IMR-90 (cell line): Measurements from ENCODE around the gene MYO10. TPM values are rescaled to one million over a fixed set of nuclear protein-coding genes. Genes with fewer than 3 reads are reported as not detected.

ENCODE experiments used
- ATAC-seq: fragments of 200-7000 bp; cut with Tn5 transposase; 2 replicates; pipeline ENCODE4 v1.9.1; 2020; ENCODE audit warnings: low read depth, mild to moderate bottlenecking, moderate library complexity
- BruUV-seq: library from RNA; stranded (reverse); fragments of 400-500 nt; replicated peaks from 2 replicates; lab custom pipeline; 2021; lab: Mats Ljungman, UMichigan
- CTCF ChIA-PET: fragments of 300-600 bp; formaldehyde crosslinking; extraction: SDS; loops from one replicate; lab custom pipeline; 2021; ENCODE audit warnings: antibody characterized with exemption; lab: Yijun Ruan, JAX
- POLR2A ChIA-PET: fragments of 300-600 bp; sonication (Branson Sonifier 250); formaldehyde crosslinking; loops from one replicate; lab custom pipeline; 2022; ENCODE audit warnings: antibody characterized with exemption; ENCODE audit not compliant: unreplicated experiment; lab: Charles Lee
- DNase-seq: peaks from one replicate; pipeline ENCODE4 v3.0.0; 2013
- H2AFZ ChIP-seq: replicated peaks from 2 replicates; pipeline ENCODE3; 2013; ENCODE audit warnings: low read length, mild to moderate bottlenecking; ENCODE audit not compliant: poor library complexity
- H2AK5ac ChIP-seq: 2 replicates; pipeline ENCODE4 v1.6.1; 2013; ENCODE audit warnings: low read depth, low read length, inconsistent platforms
- H2AK9ac ChIP-seq: replicated peaks from 2 replicates; pipeline ENCODE3; 2013; ENCODE audit warnings: mild to moderate bottlenecking, low read depth, low read length, moderate library complexity; ENCODE audit not compliant: poor library complexity
- H2BK120ac ChIP-seq: 2 replicates; pipeline ENCODE4 v1.6.1; 2013; ENCODE audit warnings: low read depth, low read length, inconsistent platforms
- H2BK15ac ChIP-seq: 3 replicates; pipeline ENCODE4 v1.6.1; 2013; ENCODE audit warnings: low read depth, low read length, inconsistent platforms
- H2BK20ac ChIP-seq: 2 replicates; pipeline ENCODE4 v1.6.1; 2013; ENCODE audit warnings: low read depth, mild to moderate bottlenecking, inconsistent platforms, low read length, moderate library complexity
- H2BK5ac ChIP-seq: 2 replicates; pipeline ENCODE4 v1.6.1; 2013; ENCODE audit warnings: mild to moderate bottlenecking, low read depth, low read length, inconsistent platforms; ENCODE audit not compliant: poor library complexity, severe bottlenecking
- H3K14ac ChIP-seq: replicated peaks from 2 replicates; pipeline ENCODE4 v1.6.1; 2013; ENCODE audit warnings: low read depth, low read length, inconsistent platforms
- H3K18ac ChIP-seq: 2 replicates; pipeline ENCODE4 v1.6.1; 2013; ENCODE audit warnings: low read depth, low read length, control low read depth
- H3K23ac ChIP-seq: 2 replicates; pipeline ENCODE4 v1.6.1; 2013; ENCODE audit warnings: low read depth, low read length, inconsistent platforms
- H3K27ac ChIP-seq: 2 replicates; pipeline ENCODE4 v1.5.1; 2013; ENCODE audit warnings: mild to moderate bottlenecking, control low read depth, low read length; ENCODE audit not compliant: insufficient read depth
- H3K27me3 ChIP-seq: 2 replicates; pipeline ENCODE4 v1.6.1; 2013; ENCODE audit warnings: low read length; ENCODE audit not compliant: control insufficient read depth, insufficient read depth
- H3K36me3 ChIP-seq: 2 replicates; pipeline ENCODE4 v1.6.1; 2013; ENCODE audit warnings: low read length, mixed read lengths; ENCODE audit not compliant: control insufficient read depth, insufficient read depth
- H3K4ac ChIP-seq: 2 replicates; pipeline ENCODE4 v1.6.1; 2013; ENCODE audit warnings: low read depth, low read length, inconsistent platforms
- H3K4me1 ChIP-seq: 2 replicates; pipeline ENCODE4 v1.6.1; 2013; ENCODE audit warnings: low read length, mixed read lengths; ENCODE audit not compliant: control insufficient read depth, insufficient read depth
- H3K4me2 ChIP-seq: 2 replicates; pipeline ENCODE4 v1.6.1; 2013; ENCODE audit warnings: low read depth, mild to moderate bottlenecking, control low read depth, low read length, moderate library complexity
- H3K4me3 ChIP-seq: 2 replicates; pipeline ENCODE4 v1.5.1; 2013; ENCODE audit warnings: low read depth, mild to moderate bottlenecking, control low read depth, low read length, moderate library complexity; ENCODE audit not compliant: insufficient read depth
- H3K56ac ChIP-seq: 2 replicates; pipeline ENCODE4 v1.6.1; 2013; ENCODE audit warnings: low read length, inconsistent platforms; ENCODE audit not compliant: insufficient read depth; ENCODE audit errors: extremely low read depth
- H3K79me1 ChIP-seq, 2 experiments: 2 replicates each; pipeline ENCODE4 v1.6.1; 2013; ENCODE audit warnings: low read length in 2 of 2, inconsistent platforms in 1 of 2, low read depth in 1 of 2
- H3K9ac ChIP-seq: 2 replicates; pipeline ENCODE4 v1.6.1; 2013; ENCODE audit warnings: low read depth, low read length, control low read depth
- H3K9me1 ChIP-seq: 2 replicates; pipeline ENCODE4 v1.6.1; 2013; ENCODE audit warnings: low read length, inconsistent platforms; ENCODE audit not compliant: insufficient read depth
- H3K9me3 ChIP-seq: 2 replicates; pipeline ENCODE4 v1.6.1; 2013; ENCODE audit warnings: low read length; ENCODE audit not compliant: control insufficient read depth, insufficient read depth
- H4K20me1 ChIP-seq: 2 replicates; pipeline ENCODE4 v1.6.1; 2013; ENCODE audit warnings: low read length, inconsistent platforms; ENCODE audit not compliant: insufficient read depth
- H4K5ac ChIP-seq: 2 replicates; pipeline ENCODE4 v1.6.1; 2013; ENCODE audit warnings: mild to moderate bottlenecking, low read depth, low read length, control low read depth
- H4K8ac ChIP-seq, 2 experiments: 2 replicates each; pipeline ENCODE4 v1.6.1; 2013; ENCODE audit warnings: low read depth in 2 of 2, low read length in 2 of 2, control low read depth in 1 of 2, inconsistent platforms in 1 of 2
- H4K91ac ChIP-seq: 2 replicates; pipeline ENCODE4 v1.6.1; 2013; ENCODE audit warnings: low read depth, low read length, inconsistent platforms; ENCODE audit not compliant: insufficient read depth
- ELK1 ChIP-seq: fragments of 150-350 bp; IDR thresholded peaks from 2 replicates; pipeline ENCODE4 v1.6.1; 2016; ENCODE audit warnings: low read depth, mild to moderate bottlenecking, low read length, moderate library complexity, borderline replicate concordance
- FOS ChIP-seq: fragments of 150-350 bp; IDR thresholded peaks from 2 replicates; pipeline ENCODE4 v1.6.1; 2016; ENCODE audit warnings: low read depth, low read length
- MAZ ChIP-seq: IDR thresholded peaks from 2 replicates; pipeline ENCODE4 v1.6.1; 2012; ENCODE audit warnings: low read depth, mild to moderate bottlenecking, low read length, improper control_type of control experiment, moderate library complexity, borderline replicate concordance
- NFE2L2 ChIP-seq: fragments of 150-350 bp; IDR thresholded peaks from 2 replicates; pipeline ENCODE4 v1.6.1; 2016; ENCODE audit warnings: low read depth, mild to moderate bottlenecking, low read length
- RCOR1 ChIP-seq: IDR thresholded peaks from 2 replicates; pipeline ENCODE4 v1.6.1; 2012; ENCODE audit warnings: mild to moderate bottlenecking, low read length, improper control_type of control experiment; ENCODE audit not compliant: insufficient replicate concordance
- WGBS, 2 experiments: methylation state at CpG; one replicate each; pipeline versions ENCODE4 v1.1.5 to v1.1.7; 2013; ENCODE audit warnings: missing lambda C conversion rate in 2 of 2; ENCODE audit not compliant: insufficient read length in 1 of 2; ENCODE audit errors: extremely low coverage in 2 of 2; 5-methylcytosine and 5-hydroxymethylcytosine counted together
- dilution Hi-C: fragments of 300-500 bp; cut with HindIII; formaldehyde crosslinking; loops from one replicate; pipeline ENCODE4 v1.14.3; 2018; ENCODE audit warnings: low sequenced_read_pairs; ENCODE audit not compliant: unreplicated experiment
- in situ Hi-C: fragments of 300-500 bp; cut with MboI; formaldehyde crosslinking; loops from 3 replicates; pipeline ENCODE4 v1.14.3; 2019; ENCODE audit warnings: low sequenced_read_pairs, inconsistent platforms, mixed read lengths
- intact Hi-C: fragments of 100-400 bp; cut with micrococcal nuclease; formaldehyde crosslinking; loops from 2 replicates; pipeline ENCODE4 v1.10.0; 2022
- polyA plus RNA-seq, 3 experiments: library from polyadenylated mRNA; depleted of rRNA; stranded (reverse); fragments of >200 nt; gene quantifications; 2 replicates each; pipeline ENCODE4 v1.2.3, GENCODE V29; 2012; ENCODE audit warnings: low replicate concordance in 1 of 3
- total RNA-seq: library from RNA; depleted of rRNA; stranded (reverse); fragments of >200 nt; gene quantifications from 2 replicates; pipeline ENCODE4 v1.2.3, GENCODE V29; 2012

Gene MYO10
- total and polyA plus RNA-seq, 2 of the 4 experiments (the other 2 are of a cell fraction) = 39.9 to 115 TPM

GRCh38 chr5:16679190-16679589 lies 256.9 kb downstream of the MYO10 start:
- Histone ChIP-seq H2AFZ (no peak overlapping the region), H4K8ac (no peak overlapping the region), H2BK5ac (no peak overlapping the region), H4K91ac (no peak overlapping the region), H3K23ac (no peak overlapping the region), H3K9me1 (no peaks in the 10 kb centered on the region), H3K56ac (no peak overlapping the region), H2BK15ac (no peak overlapping the region), H2AK9ac (no peak overlapping the region), H3K36me3 (peaks cover 72% of the 10 kb centered on the region), H3K4me1 (no peaks in the 10 kb centered on the region), H3K27ac (no peak overlapping the region), H4K5ac (no peak overlapping the region), H2BK20ac (no peak overlapping the region), H3K14ac (no peak overlapping the region), H3K79me1 (peaks cover 34 to 36% of the 10 kb centered on the region in 2 experiments), H3K9ac (no peak overlapping the region), H2BK120ac (no peak overlapping the region), H2AK5ac (no peak overlapping the region), H3K27me3 (no peaks in the 10 kb centered on the region), H3K18ac (no peak overlapping the region), H4K20me1 (peaks cover 7% of the 10 kb centered on the region; the same call in 1 of the 2 replicates), H3K4me2 (no peak overlapping the region), H3K4ac (no peak overlapping the region), H3K4me3 (no peak overlapping the region), H3K9me3 (no peaks in the 10 kb centered on the region)
- no TSS peak for BruUV-seq
- in situ Hi-C loops (loop anchor here (10.0 kb wide), 1 partner anchor 516 kb away; no protein-coding TSS in a partner anchor), intact Hi-C loops (no loop called here), dilution Hi-C loops (no loop called here)
- ChIA-PET CTCF (no interaction called here), POLR2A (no interaction called here)
- no peak for DNase-seq
- WGBS, 2 experiments = 83% methylated on average over 1 of the region's 9 CpGs; no CpG with 5 or more reads in 1 of the 2 experiments
- peak; percentile 88 for TF ChIP-seq NFE2L2
- TF ChIP-seq MAZ = no peak
- no peak for TF ChIP-seq ELK1
- TF ChIP-seq RCOR1 = no peak
- no peak for TF ChIP-seq FOS
- no peak for ATAC-seq
